HK-2 (cell line): ENCODE data around the gene TMEM217.

Experiments
- DNase-seq: peaks from one replicate; pipeline ENCODE4 v3.0.0-alpha.2; 2018; ENCODE audit not compliant: unreplicated experiment

The TMEM217 gene

DNA sequence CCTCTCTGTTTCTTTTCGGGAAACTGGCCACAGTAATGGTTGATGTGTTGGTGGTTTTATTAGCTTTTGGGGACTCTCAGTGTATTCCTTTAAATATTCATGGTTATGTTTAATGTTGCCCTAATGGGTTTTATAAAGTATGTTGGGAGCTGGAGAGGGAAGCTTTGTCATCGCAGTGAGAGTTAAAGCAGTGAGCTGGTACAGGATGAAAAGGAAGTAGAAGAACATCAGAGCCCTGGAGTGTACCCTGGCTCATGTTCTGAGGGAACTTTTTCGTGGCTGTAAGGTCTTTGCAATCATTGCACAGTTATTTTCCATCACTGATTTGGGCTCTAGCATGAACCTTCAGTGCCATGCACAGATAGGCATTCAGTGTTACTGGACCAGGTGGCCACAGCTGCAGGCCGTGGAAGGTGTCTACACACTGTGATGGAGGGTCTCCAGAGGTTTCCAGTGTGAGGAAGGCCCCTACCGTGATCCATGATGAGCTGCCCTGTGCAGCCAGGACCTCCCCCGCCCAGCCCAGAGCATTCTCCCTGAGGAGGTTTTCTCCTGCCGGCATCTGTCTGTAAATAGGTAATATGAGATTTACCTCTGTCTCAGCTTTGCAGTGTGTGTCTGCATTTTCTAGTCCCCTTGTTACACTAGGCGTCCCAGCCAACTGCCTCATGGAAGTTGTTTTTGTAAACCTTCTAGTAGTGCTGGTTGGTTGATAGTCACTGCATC lies 22.4 kb upstream of the TMEM217 start:
- no peak for DNase-seq

DNA sequence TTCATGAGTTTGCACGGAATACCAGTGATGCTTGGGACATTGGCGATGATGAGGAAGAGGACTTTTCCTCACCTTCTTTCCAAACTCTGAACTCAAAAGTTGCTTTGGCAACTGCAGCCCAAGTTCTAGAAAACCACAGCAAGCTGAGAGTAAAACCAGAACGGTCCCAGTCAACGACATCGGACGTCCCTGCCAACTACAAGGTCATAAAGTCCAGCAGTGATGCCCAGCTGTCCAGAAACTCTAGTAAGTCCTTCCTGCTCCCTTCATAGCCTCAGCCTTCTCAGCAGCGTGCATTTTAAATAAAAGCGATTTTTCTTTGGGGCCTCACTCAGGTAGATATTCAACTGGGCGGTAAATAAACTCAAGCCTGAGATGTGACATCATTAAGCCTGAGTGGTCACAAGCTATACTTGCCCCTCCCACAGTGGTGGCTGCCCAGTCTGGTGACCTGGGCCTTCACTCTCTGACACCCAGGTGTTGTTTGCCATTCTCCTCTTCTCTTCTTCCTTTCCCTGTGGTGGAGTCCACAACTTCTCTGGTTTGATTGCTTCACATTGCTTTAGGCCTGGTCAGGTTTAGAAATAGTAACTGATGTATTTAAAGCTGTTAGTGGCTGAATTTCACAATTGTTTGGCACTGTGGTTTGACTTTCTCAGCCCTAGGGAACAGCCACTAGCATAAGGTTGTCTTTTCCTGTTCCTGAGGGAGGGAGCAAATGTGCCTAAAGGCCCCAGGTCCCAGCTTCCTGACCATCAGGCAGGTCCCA lies 21.6 kb upstream of the TMEM217 start:
- no peak for DNase-seq

DNA sequence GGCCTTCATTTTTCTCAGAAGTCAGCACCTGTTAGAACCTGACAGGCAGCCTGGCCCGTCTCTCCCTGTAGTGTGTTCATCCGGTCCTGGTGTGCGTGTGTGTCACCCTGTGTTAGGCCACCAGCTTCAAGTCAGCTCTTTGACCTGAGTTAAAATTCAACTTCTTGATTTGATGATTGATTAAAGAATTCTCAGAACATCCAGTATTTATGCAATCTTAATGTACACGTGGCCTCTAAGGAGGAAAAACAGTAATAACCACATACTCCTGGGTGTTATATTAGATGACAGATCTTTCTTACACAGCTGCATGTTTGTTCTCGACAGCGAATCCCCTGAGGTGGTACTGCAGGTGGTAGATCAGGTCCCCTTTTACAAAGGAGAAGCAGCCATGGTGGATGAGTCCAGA lies 19.1 kb upstream of the TMEM217 start:
- no peak for DNase-seq

DNA sequence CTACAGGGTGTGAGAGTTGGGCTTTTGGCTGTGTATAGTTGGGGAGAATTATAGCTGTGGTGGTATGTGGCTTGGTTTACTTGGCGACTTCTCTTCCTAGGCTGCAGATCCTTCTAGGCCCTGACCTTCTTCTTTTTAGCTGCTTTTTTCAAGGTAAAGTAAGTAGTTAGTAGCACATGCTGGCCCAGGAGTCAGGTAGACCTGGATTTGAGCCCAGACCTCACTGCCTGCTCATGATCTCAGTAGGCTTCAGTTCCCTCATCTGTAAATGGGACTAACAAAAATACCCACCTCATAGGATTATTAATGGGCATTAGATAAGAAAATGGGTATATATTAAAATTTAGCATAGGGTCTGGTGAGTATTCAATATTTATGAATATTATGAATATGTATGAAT lies 17.4 kb upstream of the TMEM217 start:
- DNase-seq = no peak

DNA sequence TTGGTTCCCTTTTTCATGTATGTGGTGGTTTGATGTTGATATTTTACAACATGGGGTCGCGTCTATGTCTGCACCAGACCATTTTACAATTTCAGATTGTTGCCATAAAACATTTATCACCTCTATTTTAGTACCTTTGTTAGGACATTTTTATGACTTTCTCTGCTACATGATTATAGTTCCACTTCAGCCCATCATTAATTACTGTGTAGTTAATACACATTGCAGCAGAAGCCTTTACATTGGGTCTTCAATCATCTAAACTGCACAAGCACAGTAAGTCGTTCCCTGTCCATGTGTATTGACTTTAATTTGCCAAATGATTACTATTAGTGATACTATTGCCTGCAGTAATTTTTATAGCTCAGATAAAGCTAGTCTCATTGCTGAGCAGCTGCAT lies 15.7 kb upstream of the TMEM217 start:
- no peak for DNase-seq

DNA sequence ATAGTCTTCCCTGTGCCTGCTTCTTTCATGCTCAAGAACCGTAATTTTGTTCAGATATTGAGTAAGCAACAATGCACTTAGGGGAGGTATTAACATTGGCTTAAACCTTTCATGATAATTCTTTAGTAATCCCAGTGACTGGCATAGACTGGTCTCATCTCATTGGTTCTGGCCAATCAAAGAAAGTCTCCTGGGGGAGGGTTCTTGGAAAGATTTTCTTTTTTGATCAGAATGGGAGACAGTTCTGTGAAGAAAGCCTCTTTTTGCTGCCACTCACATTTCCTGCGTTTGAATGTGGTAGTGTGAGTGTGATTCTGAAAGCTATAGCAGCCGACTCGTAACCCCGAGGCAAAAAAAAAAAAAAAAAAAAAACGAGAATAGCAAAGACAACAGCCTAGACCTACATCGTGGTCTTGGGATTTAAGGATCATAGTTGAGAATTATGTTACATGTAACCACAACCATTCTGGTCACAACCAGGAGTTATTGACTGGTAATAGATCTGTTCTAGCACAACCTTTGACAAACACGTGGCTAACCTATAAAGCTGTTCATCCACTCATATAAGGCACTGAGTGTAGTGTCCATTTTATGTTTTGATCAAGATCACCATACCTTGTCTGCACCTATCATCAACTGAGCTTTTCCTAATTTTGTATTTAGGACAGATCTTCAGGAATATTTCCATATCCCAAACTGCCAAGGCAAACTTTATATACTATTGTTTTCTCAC lies 15.1 kb upstream of the TMEM217 start:
- no peak for DNase-seq

DNA sequence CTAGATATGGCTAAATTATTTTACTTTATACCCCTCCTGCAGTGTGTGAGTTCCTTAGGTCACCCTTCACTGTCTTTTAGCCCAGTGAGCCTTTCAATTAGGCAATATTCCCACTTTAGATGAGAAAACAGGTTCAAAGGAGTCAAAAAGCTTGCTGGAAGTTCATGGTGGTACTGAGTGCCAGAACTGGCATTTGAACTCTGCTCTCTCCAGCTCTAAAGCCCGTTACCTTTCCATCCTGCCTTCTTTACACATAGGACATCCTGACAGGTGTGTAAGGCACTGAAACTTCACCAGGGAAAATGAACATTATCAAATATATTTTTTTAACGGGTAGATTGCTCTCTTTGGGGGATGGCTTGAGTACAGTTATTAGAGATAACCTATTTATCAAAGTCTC lies 11.2 kb upstream of the TMEM217 start:
- no peak for DNase-seq

DNA sequence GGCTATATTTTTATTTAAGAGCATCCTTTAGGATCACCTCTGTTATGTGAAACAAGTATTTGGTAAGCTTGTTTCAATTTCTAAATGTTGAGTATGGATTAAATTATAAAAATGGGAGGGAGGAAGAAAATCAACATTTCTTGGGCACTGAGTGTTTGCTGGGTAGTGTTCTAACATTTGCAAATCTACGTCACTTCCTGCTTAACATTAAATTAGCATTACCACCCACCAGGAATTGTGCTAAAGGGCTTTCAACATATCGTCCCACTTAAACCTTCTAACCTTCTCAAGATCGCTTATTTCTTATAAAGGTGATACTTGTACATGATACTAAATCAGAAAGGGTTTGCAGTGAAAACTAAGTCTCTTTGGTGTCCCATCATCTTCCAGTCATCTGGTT lies 7.9 kb upstream of the TMEM217 start:
- DNase-seq = no peak

DNA sequence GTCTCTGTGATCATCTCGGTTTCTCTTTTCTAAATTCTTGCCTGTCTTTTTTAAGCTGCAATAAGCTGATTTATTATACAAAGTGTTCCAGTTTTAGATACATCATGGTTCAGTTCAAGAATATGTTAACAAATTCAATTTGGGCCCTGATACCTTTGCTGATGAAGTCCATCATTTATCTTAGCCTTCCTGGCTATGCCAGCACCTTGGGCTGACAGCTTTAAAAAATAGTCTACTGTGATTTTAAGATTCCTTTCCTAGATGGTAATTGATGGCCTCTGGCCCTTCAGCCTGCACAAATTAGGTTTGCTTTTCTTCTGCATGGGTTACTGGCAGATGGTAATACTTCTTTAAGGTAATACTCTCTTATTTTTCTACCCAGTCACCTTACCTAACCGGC lies 7.1 kb upstream of the TMEM217 start:
- no peak for DNase-seq

DNA sequence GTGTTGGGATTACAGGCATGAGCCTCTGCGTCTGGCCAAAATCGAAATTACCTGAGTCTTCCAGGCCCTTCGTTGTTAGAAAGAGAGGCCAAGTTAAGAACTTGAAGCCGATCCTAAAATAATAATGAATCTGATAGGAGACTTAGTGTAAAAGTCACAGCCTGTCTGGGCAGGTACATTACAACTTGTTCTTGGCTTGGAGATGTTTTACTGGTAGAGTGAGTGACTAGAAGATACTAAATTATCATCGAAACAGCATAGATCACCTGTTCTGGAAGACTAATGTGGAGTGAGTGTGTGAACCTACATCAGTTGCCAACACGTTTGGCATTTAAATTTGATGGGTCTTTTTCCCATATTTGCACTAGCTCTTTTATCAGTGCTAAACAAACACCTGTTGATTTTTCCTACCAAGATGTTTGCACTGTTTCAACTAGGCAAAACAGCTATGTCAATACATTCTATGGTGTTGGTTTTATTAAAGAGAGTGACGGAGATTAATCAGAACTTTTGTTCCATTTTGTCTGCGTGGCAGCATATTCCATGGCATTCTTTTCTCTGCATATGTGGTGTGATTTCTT lies 4.6 kb upstream of the TMEM217 start:
- DNase-seq = no peak

DNA sequence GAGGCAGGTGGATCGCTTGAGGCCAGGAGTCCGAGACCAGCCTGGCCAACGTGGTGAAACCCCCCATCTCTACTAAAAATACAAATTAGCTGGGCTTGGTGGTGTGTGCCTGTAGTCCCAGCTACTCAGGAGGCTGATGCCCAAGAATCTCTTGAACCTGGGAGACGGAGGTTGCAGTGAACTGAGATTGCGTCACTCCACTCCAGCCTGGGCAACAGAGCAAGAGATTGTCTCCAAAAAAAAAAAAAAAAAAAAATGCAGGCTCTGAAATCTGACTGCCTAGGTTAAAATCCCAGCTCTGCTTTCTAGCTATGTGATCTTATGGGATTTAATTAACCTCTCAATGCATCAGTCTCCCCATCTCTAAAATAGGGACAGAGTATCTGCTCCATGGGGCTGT lies 3.3 kb upstream of the TMEM217 start:
- no peak for DNase-seq

DNA sequence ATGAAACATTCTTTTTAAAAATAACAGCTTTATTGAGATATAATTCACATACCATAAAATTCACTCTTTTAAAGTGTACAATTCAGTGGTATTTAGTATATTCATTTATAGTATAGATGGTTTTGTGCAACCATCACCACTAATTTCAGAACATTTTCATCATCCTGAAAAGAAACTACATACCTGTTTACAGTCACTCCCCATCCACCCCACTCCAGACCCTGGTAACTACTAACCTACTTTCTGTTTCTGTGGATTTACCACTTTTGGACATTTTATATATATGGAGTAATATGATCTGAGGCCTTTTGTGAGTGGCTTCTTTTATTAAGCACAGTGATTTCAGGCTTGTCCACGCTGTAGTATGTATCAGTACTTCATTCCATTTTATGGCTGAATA lies 2.5 kb upstream of the TMEM217 start:
- DNase-seq = no peak

DNA sequence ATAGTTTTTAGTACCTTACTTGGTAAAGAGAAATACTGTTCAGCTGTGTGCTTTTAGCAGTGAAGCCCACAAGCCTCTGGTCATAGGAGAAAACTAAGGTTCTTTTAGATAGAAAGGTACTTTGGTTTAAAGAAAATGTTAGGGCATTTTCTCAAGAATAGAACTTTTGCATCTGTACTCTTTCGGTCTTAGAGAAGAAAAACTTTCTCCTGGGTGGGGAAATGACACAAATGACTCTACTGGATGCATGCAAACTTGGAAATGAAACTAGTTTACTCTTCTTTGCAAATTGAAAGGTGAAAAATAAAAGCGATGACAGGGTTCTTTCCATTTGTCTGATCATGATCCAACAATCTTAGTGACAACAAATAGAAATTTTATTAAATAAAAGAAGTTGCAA lies 2.1 kb upstream of the TMEM217 start:
- no peak for DNase-seq

DNA sequence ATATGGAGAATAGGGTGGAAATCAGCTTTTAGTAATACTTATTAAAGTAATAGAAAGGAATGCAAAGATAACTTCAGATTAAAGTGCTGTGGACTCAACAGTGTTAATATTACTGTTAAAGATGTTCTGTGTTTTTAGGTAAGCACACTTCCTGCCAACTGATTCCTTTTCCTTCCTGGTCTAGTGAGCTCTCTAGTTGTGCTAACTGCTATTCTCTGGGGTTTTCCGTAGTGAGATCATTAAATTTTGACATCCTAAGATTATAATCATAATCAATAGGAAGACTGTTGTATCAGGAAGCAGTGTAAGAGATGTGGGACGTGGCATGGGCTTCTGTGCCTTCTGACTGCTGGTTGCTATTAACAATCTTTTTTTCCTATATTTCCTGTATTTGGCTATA lies 1.2 kb upstream of the TMEM217 start:
- no peak for DNase-seq

DNA sequence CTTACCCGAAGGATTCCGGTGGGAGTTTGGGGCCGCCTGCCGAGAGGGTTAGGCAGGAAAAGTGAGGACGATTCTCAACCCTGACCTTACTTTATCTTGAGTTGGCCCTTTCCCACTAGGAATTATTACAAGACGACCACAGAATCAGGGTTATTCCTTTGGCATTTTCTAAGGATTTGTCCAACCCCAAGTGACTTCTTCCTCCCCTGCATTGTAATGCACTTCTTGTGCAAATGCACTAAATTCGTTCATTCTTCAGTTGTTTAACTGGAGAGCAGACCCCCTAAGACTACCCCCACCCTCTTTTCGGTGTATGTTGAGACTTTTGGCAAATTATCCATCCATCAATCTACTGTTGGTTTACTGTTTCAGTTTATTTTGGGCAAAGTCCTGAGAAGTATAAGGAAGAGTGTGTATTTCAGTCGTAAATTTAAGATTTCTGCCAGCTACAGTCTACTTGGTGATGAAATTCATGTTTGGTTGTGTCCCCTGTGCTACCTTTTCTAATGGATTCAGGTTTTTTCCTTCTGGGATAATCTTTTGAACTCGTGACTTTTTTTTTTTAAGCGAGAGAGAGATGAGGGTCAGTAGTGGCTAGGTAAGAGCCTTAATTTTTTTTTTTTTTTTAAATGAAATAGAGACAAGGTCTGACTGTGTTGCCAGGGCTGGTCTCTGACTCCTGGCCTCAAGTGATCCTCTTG lies 611 bp upstream of the TMEM217 start:
- no peak for DNase-seq

DNA sequence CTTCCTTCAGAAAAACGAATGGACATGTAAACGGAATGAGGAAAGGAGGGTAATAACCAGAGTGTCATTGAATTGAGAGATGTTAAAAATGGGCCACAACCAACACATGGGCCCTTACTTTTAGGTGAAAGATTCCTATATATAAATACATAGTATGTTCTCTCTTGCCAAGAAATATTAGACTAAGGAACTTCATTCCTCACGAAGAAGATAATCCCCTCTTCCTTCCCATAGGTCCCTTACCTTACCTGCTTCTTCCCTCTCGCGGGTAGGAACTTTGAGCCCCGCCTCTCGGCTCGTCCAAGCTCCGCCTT lies 667 bp downstream of the TMEM217 start:
- no peak for DNase-seq

DNA sequence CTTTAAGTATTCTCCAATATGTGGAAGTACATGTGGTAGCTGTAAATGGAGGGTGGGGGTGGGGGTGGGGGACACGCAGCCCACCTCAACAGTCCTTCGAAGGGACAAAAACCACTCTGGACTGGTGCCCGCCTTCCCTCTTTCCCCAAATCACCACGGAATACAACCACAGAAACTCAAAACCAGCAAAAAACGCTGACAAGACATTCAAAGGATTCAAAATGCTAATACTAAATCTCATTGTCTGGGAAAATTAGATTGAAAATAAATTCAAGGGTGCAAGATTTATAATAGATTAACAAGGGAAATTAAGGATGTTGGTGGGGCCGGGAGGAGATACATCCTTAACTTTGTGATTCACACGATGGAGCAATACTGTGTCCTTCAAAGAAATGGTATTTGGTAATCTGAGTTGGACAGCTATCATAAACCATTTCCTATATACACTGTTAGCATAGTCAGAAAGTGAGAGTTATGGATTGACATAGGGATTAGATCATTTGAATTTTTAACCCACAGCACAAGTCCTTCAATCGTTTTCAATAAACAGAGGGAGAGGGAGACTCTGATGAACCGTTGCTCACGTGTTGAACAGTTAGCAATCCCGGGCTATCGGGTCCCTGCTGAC lies 1.1 kb downstream of the TMEM217 start:
- DNase-seq = no peak

DNA sequence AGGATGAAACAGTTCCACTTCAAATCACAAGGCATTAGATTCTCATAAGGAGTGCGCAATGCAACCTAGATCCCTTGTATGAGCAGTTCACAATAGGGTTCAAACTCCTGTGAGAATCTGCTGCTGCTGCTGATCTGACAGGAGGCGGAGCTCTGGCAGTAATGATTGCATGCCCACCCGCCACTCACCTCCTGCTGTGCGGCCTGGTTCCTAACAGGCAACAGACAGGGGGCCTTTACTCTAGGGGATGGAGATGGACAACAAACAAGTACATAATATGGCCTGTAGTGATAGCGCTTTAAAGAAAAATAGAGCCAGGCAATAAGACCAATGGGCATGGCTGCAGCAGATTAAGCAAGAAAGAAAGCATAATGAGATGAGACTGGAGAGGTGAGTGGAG lies 3.1 kb downstream of the TMEM217 start:
- no peak for DNase-seq

DNA sequence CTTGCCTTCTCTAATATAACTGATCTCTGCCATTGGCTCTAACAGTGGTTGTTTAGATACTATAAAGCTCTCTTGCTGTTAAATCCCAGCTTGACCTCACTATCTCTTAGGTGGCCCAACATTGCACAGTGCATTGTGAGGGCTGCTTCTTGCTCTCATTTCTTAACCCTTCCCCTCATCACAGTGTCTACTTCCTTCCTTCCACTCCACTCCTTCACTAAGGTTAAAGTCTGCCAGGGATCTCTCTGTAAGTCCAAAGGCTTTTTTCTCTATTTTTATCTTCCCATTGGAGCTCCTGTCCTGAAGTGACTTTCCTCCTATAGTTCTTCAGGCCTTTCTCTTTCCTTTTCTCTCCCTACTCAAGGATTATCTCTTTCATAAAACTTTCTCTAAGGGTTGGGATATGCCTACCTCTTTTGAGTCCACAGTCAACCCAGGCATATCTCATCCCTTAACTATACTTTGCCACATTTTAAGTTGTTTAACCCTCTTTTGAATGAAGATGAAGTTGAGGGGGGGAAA lies 4.4 kb downstream of the TMEM217 start:
- DNase-seq = no peak

DNA sequence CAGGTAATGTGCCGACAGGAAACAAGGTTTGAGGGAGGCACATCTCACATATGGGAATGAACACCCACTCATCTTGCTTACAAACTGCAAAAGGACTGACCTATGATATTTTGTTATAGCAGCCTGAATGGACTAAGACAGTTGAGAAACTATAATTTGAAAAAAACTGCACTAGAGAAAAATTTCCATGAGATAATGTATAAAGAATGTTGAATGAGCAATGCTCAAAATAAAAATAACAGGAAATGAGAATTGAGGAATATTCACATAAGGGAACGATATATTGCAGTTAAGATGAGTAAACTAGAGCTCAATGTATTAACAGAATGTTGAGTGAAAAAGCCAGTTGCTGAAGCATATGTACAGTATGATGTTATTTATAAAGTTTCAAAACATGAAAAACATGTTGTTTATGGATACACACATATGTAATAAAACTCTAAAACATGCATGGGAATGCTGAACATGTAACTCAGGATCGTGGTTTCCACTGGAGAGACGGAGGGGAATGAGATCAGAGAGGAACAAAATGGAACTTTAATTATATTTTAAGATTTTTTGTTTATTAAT lies 6.6 kb downstream of the TMEM217 start:
- no peak for DNase-seq
